ENCODE data around the gene NUP107. TPM values are rescaled to one million over a fixed set of nuclear protein-coding genes. Genes with fewer than 3 reads are reported as not detected.
"Not testable (repeated sequence)": the region's sequence is repeated elsewhere in the genome, so short reads cannot be mapped to it uniquely, and the experiment has no call there.

The NUP107 gene
- total and polyA plus RNA-seq, 3 experiments from 2014 or later = 25.3 to 132 (median 120) TPM

DNA sequence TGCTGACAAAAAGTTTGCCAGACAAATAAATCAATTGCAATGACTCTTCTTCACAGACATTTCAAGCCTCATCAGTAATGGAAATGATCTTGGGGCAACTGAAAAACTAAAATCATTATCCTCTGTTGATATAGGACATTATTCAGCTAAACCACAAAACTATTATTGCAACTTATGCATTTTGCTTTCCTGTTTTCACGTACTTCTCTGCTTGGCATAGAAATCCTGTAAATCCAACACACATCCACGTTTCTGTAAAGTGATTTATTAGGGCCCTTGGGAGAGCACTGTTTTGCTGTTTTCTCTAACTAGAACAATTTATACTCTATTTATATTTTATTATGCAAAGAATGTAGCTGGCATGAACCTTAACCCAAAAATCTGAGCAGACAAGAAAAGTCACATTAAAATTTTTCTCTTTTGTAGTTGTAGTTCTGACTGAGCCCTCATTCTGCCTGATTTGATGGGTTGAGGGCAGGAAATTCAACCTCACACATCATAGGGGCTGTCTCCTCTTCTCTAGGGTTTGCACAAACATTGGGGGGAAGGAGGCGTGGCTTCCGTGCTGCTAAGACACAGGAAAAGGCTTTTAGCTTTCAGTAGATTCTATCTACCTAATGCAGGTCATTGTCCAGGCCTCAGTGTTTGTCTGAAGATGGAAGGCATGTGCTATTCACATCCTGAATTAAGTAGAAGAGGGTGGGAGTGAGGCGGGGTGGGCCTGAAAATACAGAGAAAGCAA is 11.5 kb upstream of the NUP107 start:
- Mint-ChIP-seq H3K27ac (peak overlapping the region; percentile 41 to 91 (median 85)), H3K36me3 (peaks cover 0 to 4% (median 2%) of the 10 kb centered on the region in 3 donors), H3K9me3 (no peaks in the 10 kb centered on the region), H3K4me3 (peak overlapping the region; percentile 6 to 93 (median 71)), H3K4me1 (peaks cover 35 to 55% (median 42%) of the 10 kb centered on the region in 3 donors), H3K27me3 (no peaks in the 10 kb centered on the region)
- DNase-seq = peak; percentile 50 to 85 (median 68)
- Histone ChIP-seq H3K4me3 (ENCODE audit: low read length) (no peak overlapping the region), H3K27ac (ENCODE audit: low read depth, low read length) (no peak overlapping the region), H3K27me3 (ENCODE audit: insufficient read depth, low read length, poor library complexity, severe bottlenecking) (no peaks in the 10 kb centered on the region), H3K4me1 (ENCODE audit: insufficient read depth, low read length) (peaks cover 45% of the 10 kb centered on the region), H3K36me3 (ENCODE audit: insufficient read depth, low read length) (no peaks in the 10 kb centered on the region), H3K9me3 (ENCODE audit: low read length) (no peaks in the 10 kb centered on the region)
- ChIA-PET POLR2A (interaction anchor here (0.5 to 1.0 kb wide), 4 partner anchors 10 to 140 kb away, joined by 3 to 7 read pairs (median 4); no protein-coding TSS in a partner anchor), CTCF (no interaction called here)

DNA sequence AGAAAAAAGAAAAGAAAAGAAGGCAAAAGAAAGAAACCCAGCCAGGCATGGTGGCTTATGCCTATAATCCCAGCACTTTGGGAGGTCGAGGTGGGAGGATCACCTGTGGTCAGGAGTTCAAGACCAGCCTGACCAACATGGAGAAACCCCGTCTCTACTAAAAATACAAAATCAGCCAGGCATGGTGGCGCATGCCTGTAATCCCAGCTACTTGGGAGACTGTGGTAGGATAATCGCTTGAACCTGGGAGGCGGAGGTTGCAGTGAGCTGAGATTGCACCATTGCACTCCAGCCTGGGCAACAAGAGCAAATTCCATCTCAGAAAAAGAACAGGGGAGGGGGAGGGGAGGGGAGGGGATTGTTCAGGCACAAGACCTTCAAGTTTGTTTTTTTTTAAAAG is 9.9 kb upstream of the NUP107 start:
- H3K4me3 ChIP-seq (ENCODE audit: low read length); H3K9me3 Mint-ChIP-seq; DNase-seq; H3K36me3 ChIP-seq (ENCODE audit: insufficient read depth, low read length); POLR2A ChIA-PET; H3K27me3 Mint-ChIP-seq; H3K27ac ChIP-seq (ENCODE audit: low read depth, low read length); H3K9me3 ChIP-seq (ENCODE audit: low read length); H3K27ac Mint-ChIP-seq; H3K36me3 Mint-ChIP-seq; H3K27me3 ChIP-seq (ENCODE audit: insufficient read depth, low read length, poor library complexity, severe bottlenecking): not testable (repeated sequence)
- peaks cover 30 to 46% (median 32%) of the 10 kb centered on the region in 3 donors for H3K4me1 Mint-ChIP-seq
- CTCF ChIA-PET = interaction anchor here (0.6 kb wide), 1 partner anchor 345 kb away, joined by 3 read pairs; no protein-coding TSS in a partner anchor
- H3K4me3 Mint-ChIP-seq = peak overlapping the region in 1 of 7 donors; percentile 36
- H3K4me1 ChIP-seq (ENCODE audit: insufficient read depth, low read length) = peaks cover 38% of the 10 kb centered on the region

DNA sequence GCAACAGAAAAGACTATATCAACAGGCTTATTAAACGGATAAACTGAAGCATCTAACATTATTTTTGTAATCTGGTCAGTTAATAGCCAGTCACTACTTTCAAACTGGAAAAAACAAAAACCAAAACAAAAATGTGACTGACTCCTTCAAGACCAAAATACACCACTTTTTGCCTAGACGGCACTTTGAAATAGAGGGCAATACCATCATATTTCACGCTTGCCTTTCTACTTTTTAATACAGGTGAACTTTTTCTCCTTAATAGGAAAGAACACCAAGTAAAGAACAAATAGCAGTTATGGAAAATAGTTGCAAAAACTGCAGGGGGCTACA is 550 bp upstream of the NUP107 start:
- H3K9me3 ChIP-seq (ENCODE audit: low read length) = no peaks in the 10 kb centered on the region
- no peak for DNase-seq
- no peaks in the 10 kb centered on the region for H3K27me3 Mint-ChIP-seq
- peak overlapping the region; percentile 100 for H3K4me3 ChIP-seq (ENCODE audit: low read length)
- no peaks in the 10 kb centered on the region for H3K27me3 ChIP-seq (ENCODE audit: insufficient read depth, low read length, poor library complexity, severe bottlenecking)
- POLR2A ChIA-PET = interaction anchor here (0.6 to 1.4 kb wide), 4 partner anchors 23 to 123 kb away, joined by 3 to 6 read pairs (median 3); partner anchors contain the start of gene SLC35E3
- peaks cover 24% of the 10 kb centered on the region for H3K4me1 ChIP-seq (ENCODE audit: insufficient read depth, low read length)
- H3K4me1 Mint-ChIP-seq = peaks cover 30 to 48% (median 43%) of the 10 kb centered on the region in 3 donors
- H3K36me3 ChIP-seq (ENCODE audit: insufficient read depth, low read length) = peaks cover 11% of the 10 kb centered on the region
- CTCF ChIA-PET = interaction anchor here (1.7 kb wide), 1 partner anchor 9 kb away, joined by 4 read pairs; no protein-coding TSS in a partner anchor
- peaks cover 0 to 33% (median 6%) of the 10 kb centered on the region in 3 donors for H3K36me3 Mint-ChIP-seq
- peak overlapping the region; percentile 88 for H3K27ac ChIP-seq (ENCODE audit: low read depth, low read length)
- no peaks in the 10 kb centered on the region for H3K9me3 Mint-ChIP-seq
- peak overlapping the region; percentile 94 to 100 (median 98) for H3K4me3 Mint-ChIP-seq
- peak overlapping the region; percentile 88 to 100 (median 99) for H3K27ac Mint-ChIP-seq

DNA sequence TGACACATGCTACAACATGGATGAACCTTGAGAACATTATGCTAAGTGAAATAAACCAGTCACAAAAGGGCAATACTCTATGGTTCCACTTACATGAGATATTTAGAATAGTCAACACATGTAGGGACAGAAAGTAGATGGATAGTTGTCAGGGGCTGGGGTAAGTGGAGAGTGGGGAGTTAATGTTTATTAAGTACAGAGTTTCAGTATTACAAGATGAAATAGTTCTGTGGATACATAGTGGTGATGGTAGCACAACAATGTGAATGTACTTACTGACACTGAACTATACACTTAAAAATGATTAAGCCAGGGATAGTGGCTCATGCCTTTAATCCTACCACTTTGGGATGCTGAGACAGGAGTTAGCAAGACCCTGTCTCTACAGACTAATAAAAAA is 8.7 kb downstream of the NUP107 start:
- Mint-ChIP-seq H3K27me3 (no peaks in the 10 kb centered on the region), H3K27ac (peak overlapping the region in 1 of 8 donors; percentile 6), H3K4me3 (no peak overlapping the region), H3K36me3 (peaks cover 16 to 76% (median 31%) of the 10 kb centered on the region in 3 donors), H3K9me3 (no peaks in the 10 kb centered on the region), H3K4me1 (no peaks in the 10 kb centered on the region)
- ChIA-PET CTCF (no interaction called here), POLR2A (interaction anchor here (0.7 kb wide), 1 partner anchor 506 kb away, joined by 3 read pairs; no protein-coding TSS in a partner anchor)
- no peaks in the 10 kb centered on the region for H3K27me3 ChIP-seq (ENCODE audit: insufficient read depth, low read length, poor library complexity, severe bottlenecking)
- H3K27ac ChIP-seq (ENCODE audit: low read depth, low read length) = no peak overlapping the region
- no peaks in the 10 kb centered on the region for H3K9me3 ChIP-seq (ENCODE audit: low read length)
- H3K4me3 ChIP-seq (ENCODE audit: low read length) = no peak overlapping the region
- H3K36me3 ChIP-seq (ENCODE audit: insufficient read depth, low read length) = peaks cover 43% of the 10 kb centered on the region
- H3K4me1 ChIP-seq (ENCODE audit: insufficient read depth, low read length) = no peaks in the 10 kb centered on the region
- DNase-seq = no peak

DNA sequence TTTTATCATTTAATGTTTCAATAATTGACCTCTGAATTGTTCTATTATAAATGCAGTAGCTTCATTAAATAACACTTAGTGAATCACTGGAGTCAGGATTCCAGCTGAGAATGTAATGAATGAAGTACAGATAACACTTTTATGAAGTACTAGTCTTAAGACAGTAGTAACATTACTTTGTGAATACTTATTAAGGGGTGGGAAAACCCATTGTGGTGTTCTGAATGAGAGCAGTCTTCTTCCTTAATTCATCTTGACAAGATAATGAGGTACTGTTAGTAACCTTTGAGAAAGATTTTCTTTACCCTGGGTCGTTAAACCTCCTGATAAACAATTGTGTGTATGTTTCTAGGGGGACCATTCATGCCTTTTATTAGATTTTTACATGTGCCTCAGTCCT is 12.7 kb downstream of the NUP107 start:
- no peak for DNase-seq
- Histone ChIP-seq H3K4me3 (ENCODE audit: low read length) (no peak overlapping the region), H3K27me3 (ENCODE audit: insufficient read depth, low read length, poor library complexity, severe bottlenecking) (no peaks in the 10 kb centered on the region), H3K9me3 (ENCODE audit: low read length) (no peaks in the 10 kb centered on the region), H3K4me1 (ENCODE audit: insufficient read depth, low read length) (no peaks in the 10 kb centered on the region), H3K36me3 (ENCODE audit: insufficient read depth, low read length) (peaks cover 25% of the 10 kb centered on the region), H3K27ac (ENCODE audit: low read depth, low read length) (no peak overlapping the region)
- no peaks in the 10 kb centered on the region for H3K9me3 Mint-ChIP-seq
- H3K36me3 Mint-ChIP-seq = peaks cover 16 to 70% (median 28%) of the 10 kb centered on the region in 3 donors
- H3K27ac Mint-ChIP-seq = peak overlapping the region in 1 of 8 donors; percentile 53
- H3K4me3 Mint-ChIP-seq = no peak overlapping the region
- H3K27me3 Mint-ChIP-seq = no peaks in the 10 kb centered on the region
- H3K4me1 Mint-ChIP-seq = no peaks in the 10 kb centered on the region
- ChIA-PET CTCF (no interaction called here), POLR2A (no interaction called here)

DNA sequence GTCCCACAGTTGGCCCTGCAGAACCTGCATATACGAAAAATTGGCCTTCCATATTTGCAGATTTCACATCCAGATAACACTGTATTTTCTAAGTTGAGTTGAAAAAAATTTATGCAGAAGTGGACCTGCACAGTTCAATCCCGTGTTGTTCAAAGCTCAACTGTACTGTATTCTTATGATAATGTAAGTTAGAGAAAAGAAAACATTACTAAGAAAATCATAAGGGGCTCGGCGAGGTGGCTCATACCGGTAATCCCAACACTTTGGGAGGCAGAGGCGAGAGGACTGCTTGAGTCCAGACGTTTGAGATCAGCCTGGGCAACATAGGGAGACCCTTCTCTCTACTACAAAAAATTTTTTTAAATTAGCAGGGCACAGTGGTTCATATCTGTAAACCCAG is 41.0 kb downstream of the NUP107 start:
- no peaks in the 10 kb centered on the region for H3K27me3 Mint-ChIP-seq

DNA sequence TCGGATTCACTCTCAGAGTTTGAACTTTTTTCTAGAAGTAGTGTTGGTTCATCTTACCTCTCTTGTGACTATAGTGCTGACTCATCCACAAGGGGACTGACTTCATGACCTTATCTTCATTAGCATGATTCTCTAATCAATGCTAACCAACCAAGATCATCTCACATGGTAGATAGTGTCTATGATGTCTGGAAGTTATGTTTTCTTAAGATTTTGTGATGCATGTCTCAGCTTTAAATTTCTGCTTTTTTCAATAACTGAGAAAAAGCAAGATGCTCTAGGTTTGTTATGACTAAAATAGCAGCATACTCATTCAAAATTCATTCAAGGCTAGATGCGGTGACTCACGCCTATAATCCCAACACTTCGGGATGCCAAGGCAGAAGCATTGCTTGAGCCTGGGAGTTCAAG is 46.9 kb downstream of the NUP107 start:
- POLR2A ChIA-PET = no interaction called here
- peaks cover 0 to 59% (median 19%) of the 10 kb centered on the region in 3 donors for H3K36me3 Mint-ChIP-seq
- H3K27me3 ChIP-seq (ENCODE audit: insufficient read depth, low read length, poor library complexity, severe bottlenecking) = no peaks in the 10 kb centered on the region
- H3K9me3 ChIP-seq (ENCODE audit: low read length) = no peaks in the 10 kb centered on the region
- no peaks in the 10 kb centered on the region for H3K9me3 Mint-ChIP-seq
- H3K4me3 ChIP-seq (ENCODE audit: low read length) = no peak overlapping the region
- no peak overlapping the region for H3K27ac ChIP-seq (ENCODE audit: low read depth, low read length)
- no peaks in the 10 kb centered on the region for H3K4me1 Mint-ChIP-seq
- H3K4me1 ChIP-seq (ENCODE audit: insufficient read depth, low read length) = no peaks in the 10 kb centered on the region
- H3K27me3 Mint-ChIP-seq = no peaks in the 10 kb centered on the region
- H3K4me3 Mint-ChIP-seq = no peak overlapping the region
- CTCF ChIA-PET = interaction anchor here (1.4 kb wide), 1 partner anchor 11 kb away, joined by 3 read pairs; no protein-coding TSS in a partner anchor
- DNase-seq = no peak
- H3K36me3 ChIP-seq (ENCODE audit: insufficient read depth, low read length) = peaks cover 21% of the 10 kb centered on the region
- no peak overlapping the region for H3K27ac Mint-ChIP-seq

More for the DNA sequence above, 41.0 kb downstream of the NUP107 start:
- Histone ChIP-seq H3K27me3 (ENCODE audit: insufficient read depth, low read length, poor library complexity, severe bottlenecking) (no peaks in the 10 kb centered on the region), H3K9me3 (ENCODE audit: low read length) (no peaks in the 10 kb centered on the region), H3K4me1 (ENCODE audit: insufficient read depth, low read length) (no peaks in the 10 kb centered on the region), H3K4me3 (ENCODE audit: low read length) (no peak overlapping the region), H3K27ac (ENCODE audit: low read depth, low read length) (no peak overlapping the region), H3K36me3 (ENCODE audit: insufficient read depth, low read length) (peaks cover 7% of the 10 kb centered on the region)
- Mint-ChIP-seq H3K4me3 (no peak overlapping the region), H3K9me3 (no peaks in the 10 kb centered on the region), H3K4me1 (no peaks in the 10 kb centered on the region), H3K36me3 (peaks cover 0 to 60% (median 6%) of the 10 kb centered on the region in 3 donors), H3K27ac (peak overlapping the region in 1 of 8 donors; percentile 46)
- POLR2A ChIA-PET = no interaction called here
- CTCF ChIA-PET = no interaction called here
- DNase-seq = no peak

DNA sequence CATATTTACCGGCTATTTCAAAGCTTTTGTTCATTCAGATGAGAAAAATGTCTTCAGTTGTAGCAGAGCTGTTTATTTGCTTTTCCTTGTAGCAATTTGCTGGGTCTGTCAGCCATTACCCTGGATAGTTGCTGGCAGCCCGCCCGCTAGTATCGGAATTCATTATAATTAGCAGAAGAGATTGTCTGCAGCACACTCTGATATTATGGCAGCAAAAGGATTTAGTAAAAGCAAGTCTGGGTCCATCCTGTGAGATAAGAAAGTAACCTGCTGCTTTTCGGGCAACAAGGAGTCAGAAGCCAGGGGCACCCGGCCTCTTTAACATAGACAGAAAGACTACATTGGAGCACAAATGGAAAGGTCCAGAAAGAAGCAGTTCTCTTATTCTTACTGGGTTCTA is 53.1 kb downstream of the NUP107 start:
- POLR2A ChIA-PET = no interaction called here

More for the DNA sequence above, 53.1 kb downstream of the NUP107 start:
- CTCF ChIA-PET = no interaction called here
- Histone ChIP-seq H3K9me3 (ENCODE audit: low read length) (no peaks in the 10 kb centered on the region), H3K27ac (ENCODE audit: low read depth, low read length) (no peak overlapping the region), H3K36me3 (ENCODE audit: insufficient read depth, low read length) (peaks cover 3% of the 10 kb centered on the region), H3K4me1 (ENCODE audit: insufficient read depth, low read length) (no peaks in the 10 kb centered on the region), H3K27me3 (ENCODE audit: insufficient read depth, low read length, poor library complexity, severe bottlenecking) (no peaks in the 10 kb centered on the region), H3K4me3 (ENCODE audit: low read length) (no peak overlapping the region)
- H3K4me1 Mint-ChIP-seq = peaks cover 2 to 7% (median 7%) of the 10 kb centered on the region in 3 donors
- no peak for DNase-seq
- peak overlapping the region in 2 of 8 donors; percentile 82 to 84 for H3K27ac Mint-ChIP-seq
- H3K9me3 Mint-ChIP-seq = no peaks in the 10 kb centered on the region
- H3K27me3 Mint-ChIP-seq = no peaks in the 10 kb centered on the region
- peaks cover 0 to 49% (median 16%) of the 10 kb centered on the region in 3 donors for H3K36me3 Mint-ChIP-seq
- H3K4me3 Mint-ChIP-seq = no peak overlapping the region
